Measurements from ENCODE around the gene DHRS4L2.
"Not testable (repeated sequence)": the region's sequence is repeated elsewhere in the genome, so short reads cannot be mapped to it uniquely, and the experiment has no call there.

DNA sequence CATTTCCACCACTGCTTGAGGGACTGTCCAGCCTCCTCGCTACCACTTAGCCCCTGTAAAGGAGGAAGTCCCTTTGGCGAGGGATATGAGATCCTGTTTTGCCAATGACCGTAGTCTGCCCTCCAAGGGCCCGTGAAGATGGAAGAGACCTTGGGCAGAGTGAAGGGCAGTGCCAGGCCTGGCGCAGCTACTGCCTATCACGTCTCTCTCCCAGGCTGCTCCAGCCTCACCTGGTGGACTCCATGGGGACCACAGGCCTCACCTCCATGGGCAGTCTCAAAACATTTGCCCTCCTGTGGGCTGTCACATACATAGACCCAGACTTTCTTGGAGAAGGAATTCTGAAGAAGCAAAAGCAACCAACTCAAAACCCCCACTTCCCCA is 514 bp upstream of the DHRS4L2 start:
- TF ChIP-seq, protein P1, sequence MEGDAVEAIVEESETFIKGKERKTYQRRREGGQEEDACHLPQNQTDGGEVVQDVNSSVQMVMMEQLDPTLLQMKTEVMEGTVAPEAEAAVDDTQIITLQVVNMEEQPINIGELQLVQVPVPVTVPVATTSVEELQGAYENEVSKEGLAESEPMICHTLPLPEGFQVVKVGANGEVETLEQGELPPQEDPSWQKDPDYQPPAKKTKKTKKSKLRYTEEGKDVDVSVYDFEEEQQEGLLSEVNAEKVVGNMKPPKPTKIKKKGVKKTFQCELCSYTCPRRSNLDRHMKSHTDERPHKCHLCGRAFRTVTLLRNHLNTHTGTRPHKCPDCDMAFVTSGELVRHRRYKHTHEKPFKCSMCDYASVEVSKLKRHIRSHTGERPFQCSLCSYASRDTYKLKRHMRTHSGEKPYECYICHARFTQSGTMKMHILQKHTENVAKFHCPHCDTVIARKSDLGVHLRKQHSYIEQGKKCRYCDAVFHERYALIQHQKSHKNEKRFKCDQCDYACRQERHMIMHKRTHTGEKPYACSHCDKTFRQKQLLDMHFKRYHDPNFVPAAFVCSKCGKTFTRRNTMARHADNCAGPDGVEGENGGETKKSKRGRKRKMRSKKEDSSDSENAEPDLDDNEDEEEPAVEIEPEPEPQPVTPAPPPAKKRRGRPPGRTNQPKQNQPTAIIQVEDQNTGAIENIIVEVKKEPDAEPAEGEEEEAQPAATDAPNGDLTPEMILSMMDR (conservative IDR thresholded peaks at IDR 0.05 in 1 of 2, IDR thresholded peaks at IDR 0.05 in 1 of 2; ENCODE audit: extremely low read depth in 1 of 2, insufficient read depth in 1 of 2, low read depth in 1 of 2, low read length in 2 of 2), result not testable (repeated sequence)
- TF ChIP-seq EZH2 (IDR thresholded peaks at IDR 0.05; ENCODE audit: borderline replicate concordance, low read length), result not testable (repeated sequence)

Data from mammary epithelial cell (primary cell).